Neural crest cell (in vitro differentiated cells): Measurements from ENCODE around the gene XRCC1. TPM values are rescaled to one million over a fixed set of nuclear protein-coding genes. Genes with fewer than 3 reads are reported as not detected.

Experiments
- DNase-seq: peaks from one replicate; pipeline ENCODE4 v3.0.0; 2021; ENCODE audit warnings: low read depth, mixed read lengths, low spot score
- H3K27ac Mint-ChIP-seq: one replicate; pipeline ENCODE4 v1.8.0; 2021; ENCODE audit warnings: mild to moderate bottlenecking, mixed read lengths; ENCODE audit not compliant: unreplicated experiment
- H3K27me3 Mint-ChIP-seq: 2 replicates; pipeline ENCODE4 v1.8.0; 2021; ENCODE audit warnings: low read depth, mild to moderate bottlenecking, mixed read lengths
- H3K36me3 Mint-ChIP-seq: 2 replicates; pipeline ENCODE4 v1.8.0; 2021; ENCODE audit warnings: low read depth, mild to moderate bottlenecking, mixed read lengths
- H3K4me1 Mint-ChIP-seq: 2 replicates; pipeline ENCODE4 v1.8.0; 2021; ENCODE audit warnings: mixed read lengths
- H3K4me3 Mint-ChIP-seq: one replicate; pipeline ENCODE4 v1.8.0; 2021; ENCODE audit warnings: mild to moderate bottlenecking, mixed read lengths
- H3K9me3 Mint-ChIP-seq: 2 replicates; pipeline ENCODE4 v1.8.0; 2021; ENCODE audit warnings: mixed read lengths
- CTCF ChIP-seq: fragments of 200-600 bp; sonication (generic); conservative IDR thresholded peaks from 2 replicates; pipeline ENCODE4 v1.5.0; 2021; ENCODE audit warnings: antibody characterized with exemption, mild to moderate bottlenecking
- total RNA-seq: library from RNA; stranded (reverse); gene quantifications from 2 replicates; pipeline ENCODE4 v1.2.1, GENCODE V29; 2021

The XRCC1 gene
- total RNA-seq, 1 donor from 2014 or later = 79.4 TPM

GRCh38 chr19:43496960-43497359 lies 78.4 kb downstream of the XRCC1 start:
- no peaks in the 10 kb centered on the region for H3K27me3 Mint-ChIP-seq
- no peaks in the 10 kb centered on the region for H3K36me3 Mint-ChIP-seq
- no peaks in the 10 kb centered on the region for H3K9me3 Mint-ChIP-seq
- no peak for DNase-seq
- no peak for TF ChIP-seq CTCF
- H3K4me3 Mint-ChIP-seq = no peak overlapping the region
- no peaks in the 10 kb centered on the region for H3K4me1 Mint-ChIP-seq
- H3K27ac Mint-ChIP-seq = no peak overlapping the region

- no peaks in the 10 kb centered on the region for H3K4me1 Mint-ChIP-seq
- DNase-seq = no peak
- TF ChIP-seq CTCF = no peak
- H3K9me3 Mint-ChIP-seq = no peaks in the 10 kb centered on the region
- no peak overlapping the region for H3K27ac Mint-ChIP-seq
- H3K36me3 Mint-ChIP-seq = no peaks in the 10 kb centered on the region
- H3K27me3 Mint-ChIP-seq = no peaks in the 10 kb centered on the region
- no peak overlapping the region for H3K4me3 Mint-ChIP-seq
These were observed 80.2 kb downstream of the XRCC1 start for GRCh38 chr19:43495082-43495481.

Other genes starting within 250 kb of the XRCC1 start
- gene CD177, start 221.8 kb downstream of the XRCC1 start, total RNA-seq = not detected in 2 replicates
- gene TEX101, start 160.6 kb downstream of the XRCC1 start, total RNA-seq = not detected in 2 replicates
- 0.50 and 0.89 TPM in 2 replicates for gene LYPD3, start 109.9 kb downstream of the XRCC1 start, total RNA-seq
- 13.3 and 14.3 TPM in 2 replicates for gene PHLDB3, start 70.8 kb downstream of the XRCC1 start, total RNA-seq
- 23.7 and 25.0 TPM in 2 replicates for gene ETHE1, start 48.3 kb downstream of the XRCC1 start, total RNA-seq
- gene ZNF575, start 42.3 kb downstream of the XRCC1 start, total RNA-seq = 0.57 and 0.72 TPM in 2 replicates
- gene PINLYP, start 274 bp upstream of the XRCC1 start, total RNA-seq = 9.5 and 11.7 TPM in 2 replicates
- 52.9 and 53.5 TPM in 2 replicates for gene IRGQ, start 20.6 kb upstream of the XRCC1 start, total RNA-seq
- gene ZNF576, start 21.1 kb upstream of the XRCC1 start, total RNA-seq = 18.3 and 19.7 TPM in 2 replicates
- 0.41 and 0.51 TPM in 2 replicates for gene SRRM5, start 36.6 kb upstream of the XRCC1 start, total RNA-seq
- 114 and 117 TPM in 2 replicates for gene ZNF428, start 44.1 kb upstream of the XRCC1 start, total RNA-seq
- gene CADM4, start 64.3 kb upstream of the XRCC1 start, total RNA-seq = 74.4 and 78.5 TPM in 2 replicates
- gene PLAUR, start 94.6 kb upstream of the XRCC1 start, total RNA-seq = 31.4 and 33.6 TPM in 2 replicates
- gene IRGC, start 140.5 kb upstream of the XRCC1 start, total RNA-seq = not detected in 2 replicates
- 87.0 and 87.6 TPM in 2 replicates for gene SMG9, start 179.4 kb upstream of the XRCC1 start, total RNA-seq
- 2.2 and 2.8 TPM in 2 replicates for gene KCNN4, start 205.4 kb upstream of the XRCC1 start, total RNA-seq
- gene LYPD5, start 226.9 kb upstream of the XRCC1 start, total RNA-seq = 0.25 TPM in 1 of 2 replicates, not detected in the other